ENCODE measurements around the gene EPHB3.

The EPHB3 gene

DNA sequence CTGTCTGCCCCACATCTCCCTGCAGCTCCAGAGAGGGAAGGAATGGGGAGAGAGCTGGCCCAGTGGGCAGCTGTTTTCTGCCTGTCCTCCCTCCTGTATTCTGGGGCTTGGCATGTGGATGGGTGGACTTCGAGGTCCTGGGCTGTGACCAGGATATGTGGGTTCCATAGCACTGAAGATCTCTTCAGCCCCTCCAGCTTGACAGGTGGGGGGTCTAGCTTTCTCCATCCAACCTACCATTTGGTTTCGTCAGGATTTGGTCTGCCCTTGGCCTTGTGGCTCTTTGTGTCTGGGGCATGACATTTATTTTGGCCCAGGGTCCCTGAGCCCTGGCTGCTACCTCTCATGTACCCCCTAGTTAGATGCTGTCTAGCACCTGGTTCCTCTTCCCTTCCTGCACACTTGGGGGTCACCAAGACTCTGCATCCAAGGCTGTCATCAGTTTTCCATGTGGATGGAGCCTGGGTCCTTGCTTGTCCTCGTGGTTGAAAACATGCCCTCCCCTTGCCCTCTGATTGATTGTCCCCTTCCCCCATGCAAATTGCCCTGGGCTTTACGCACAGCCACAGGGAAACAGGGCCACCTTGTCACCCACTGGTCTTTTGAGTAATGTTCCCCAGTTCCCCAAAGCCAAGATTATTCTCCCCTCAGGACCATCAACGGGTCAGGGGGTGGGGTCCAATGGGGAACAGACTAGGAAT, 3.2 kb downstream of the EPHB3 start:
- DNase-seq (ENCODE audit: low read depth), result no peak

DNA sequence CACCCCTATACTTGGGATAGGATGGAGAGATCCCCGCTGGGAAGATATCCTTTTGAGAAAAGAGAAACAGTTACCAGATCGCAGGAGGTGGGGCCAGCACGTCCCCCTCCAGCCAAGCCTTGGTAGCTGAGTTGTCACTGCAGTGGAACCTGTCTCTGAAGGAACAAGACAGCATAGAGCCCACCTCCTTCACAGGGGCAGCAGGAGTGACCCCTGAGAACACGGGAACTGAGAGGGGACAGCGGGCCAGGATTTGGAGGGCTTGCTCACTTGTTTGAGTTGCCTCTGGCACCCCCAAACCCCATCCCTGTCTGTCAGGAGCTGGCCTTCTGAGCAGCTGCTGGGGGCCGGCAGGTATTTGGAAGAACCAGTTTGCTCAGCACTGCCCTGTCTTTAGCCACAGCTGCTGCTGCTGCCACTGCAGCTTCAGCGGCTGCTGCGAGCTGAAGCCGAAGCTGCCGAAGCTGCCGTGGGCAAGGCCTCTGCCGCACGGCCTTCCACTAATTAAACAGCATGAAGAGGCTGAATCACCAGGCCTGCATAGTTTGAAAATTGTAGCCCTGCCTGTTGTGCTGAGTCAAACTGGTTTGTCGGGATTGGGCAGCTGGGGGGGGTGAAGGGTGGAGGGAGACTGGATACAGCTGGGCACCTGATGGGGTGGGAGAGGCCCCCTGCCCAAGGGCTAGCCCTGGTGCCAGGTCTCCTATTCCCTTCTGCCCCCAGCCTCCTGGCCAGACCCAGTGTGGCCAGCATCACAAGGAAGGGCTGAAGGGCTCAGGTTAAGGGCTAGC, 4.0 kb downstream of the EPHB3 start:
- DNase-seq (ENCODE audit: low read depth), result no peak

DNA sequence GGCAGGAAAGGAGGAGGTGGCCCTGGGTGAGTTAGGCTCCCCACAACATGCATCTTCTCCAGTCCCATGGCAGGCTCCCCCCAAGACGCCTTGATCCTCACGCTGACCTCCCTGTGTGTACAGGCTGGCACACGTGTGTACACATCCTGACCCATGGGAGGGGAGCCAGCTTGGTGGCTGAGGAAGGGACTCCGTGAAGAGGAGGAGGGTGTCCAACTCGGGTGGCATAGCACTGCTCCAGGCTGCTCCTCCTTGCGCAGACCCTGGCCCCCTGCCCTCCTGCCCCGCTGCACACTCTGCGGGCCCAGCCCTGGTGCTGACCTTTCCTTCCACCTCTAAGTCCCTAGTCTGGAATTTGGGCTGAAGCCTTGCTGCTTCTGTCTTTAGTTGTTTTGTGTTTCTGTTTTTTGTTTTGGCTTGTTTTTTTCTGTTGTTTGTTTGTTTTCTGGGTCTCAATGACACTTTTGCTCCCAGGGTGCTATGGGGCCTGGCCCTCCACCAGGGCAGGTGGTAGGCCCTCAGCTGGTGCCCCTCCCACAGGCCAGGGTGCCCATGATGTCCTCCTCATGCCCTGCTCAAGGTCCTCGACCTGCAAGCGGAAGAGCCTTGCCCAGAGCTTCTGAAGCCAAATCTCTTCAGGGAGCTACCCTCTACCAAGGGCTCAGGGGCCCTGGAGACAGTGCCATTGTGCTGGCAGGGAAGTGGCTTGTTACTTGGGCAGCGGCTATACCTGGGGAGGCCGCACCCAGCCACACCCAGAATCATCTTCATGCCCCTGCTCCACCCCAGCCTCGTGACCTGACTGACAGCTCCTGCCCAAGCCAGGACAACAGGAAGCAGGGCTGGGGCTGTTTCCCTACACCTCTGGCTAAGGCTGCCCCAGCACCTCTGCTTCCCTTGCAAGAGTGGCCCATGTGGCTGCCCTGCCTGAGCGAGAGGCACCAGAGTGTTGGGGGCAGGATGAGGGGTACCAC, 5.1 kb downstream of the EPHB3 start:
- no peak for DNase-seq (ENCODE audit: low read depth)

DNA sequence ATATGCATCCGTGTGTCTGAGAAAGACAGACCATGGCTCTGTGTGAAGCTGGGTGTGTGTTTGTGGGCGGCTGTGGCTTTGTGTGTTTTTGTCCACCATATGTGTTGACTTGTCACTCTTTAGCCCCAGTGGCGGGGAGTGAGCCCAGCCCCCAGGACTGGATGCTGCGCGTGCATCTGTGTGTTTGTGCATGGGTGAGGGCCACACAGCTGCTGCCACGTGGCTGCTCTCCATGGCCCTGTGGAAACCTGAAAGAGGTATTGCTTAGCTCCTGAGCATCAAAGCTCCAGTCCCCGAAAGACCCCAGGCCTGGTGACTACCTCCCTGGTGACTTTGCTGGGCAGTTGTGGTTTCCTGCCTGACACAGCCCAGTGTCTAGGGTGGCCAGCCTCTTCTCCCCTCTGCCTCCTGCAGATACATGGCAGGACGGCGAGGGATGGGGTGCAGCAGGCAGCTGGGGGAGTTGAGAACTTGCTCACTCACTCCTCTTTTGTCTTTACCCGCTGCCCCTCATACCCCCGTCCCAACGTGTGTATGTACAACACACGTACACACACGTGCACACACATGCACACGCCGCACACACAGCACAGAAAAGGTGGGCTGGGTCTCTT, 6.5 kb downstream of the EPHB3 start:
- DNase-seq (ENCODE audit: low read depth), result no peak

DNA sequence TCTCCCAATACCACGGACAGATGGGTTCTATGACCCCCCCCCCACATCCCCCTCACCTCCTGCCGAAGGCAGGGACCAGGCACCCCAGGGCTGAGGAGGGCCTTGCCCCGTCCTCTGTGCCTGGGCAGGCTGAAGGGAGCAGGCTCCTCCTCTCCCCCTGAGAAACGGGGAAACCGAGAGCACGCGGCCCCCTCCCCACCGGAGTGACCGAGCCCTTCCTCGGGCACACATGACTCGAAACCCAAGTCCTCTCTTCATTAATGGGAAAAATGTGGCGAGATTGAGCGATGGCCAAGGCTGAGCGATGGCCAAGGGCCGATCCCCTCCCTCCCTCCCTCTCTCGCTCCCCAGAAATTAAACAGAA, 7.0 kb downstream of the EPHB3 start:
- DNase-seq (ENCODE audit: low read depth), result no peak

DNA sequence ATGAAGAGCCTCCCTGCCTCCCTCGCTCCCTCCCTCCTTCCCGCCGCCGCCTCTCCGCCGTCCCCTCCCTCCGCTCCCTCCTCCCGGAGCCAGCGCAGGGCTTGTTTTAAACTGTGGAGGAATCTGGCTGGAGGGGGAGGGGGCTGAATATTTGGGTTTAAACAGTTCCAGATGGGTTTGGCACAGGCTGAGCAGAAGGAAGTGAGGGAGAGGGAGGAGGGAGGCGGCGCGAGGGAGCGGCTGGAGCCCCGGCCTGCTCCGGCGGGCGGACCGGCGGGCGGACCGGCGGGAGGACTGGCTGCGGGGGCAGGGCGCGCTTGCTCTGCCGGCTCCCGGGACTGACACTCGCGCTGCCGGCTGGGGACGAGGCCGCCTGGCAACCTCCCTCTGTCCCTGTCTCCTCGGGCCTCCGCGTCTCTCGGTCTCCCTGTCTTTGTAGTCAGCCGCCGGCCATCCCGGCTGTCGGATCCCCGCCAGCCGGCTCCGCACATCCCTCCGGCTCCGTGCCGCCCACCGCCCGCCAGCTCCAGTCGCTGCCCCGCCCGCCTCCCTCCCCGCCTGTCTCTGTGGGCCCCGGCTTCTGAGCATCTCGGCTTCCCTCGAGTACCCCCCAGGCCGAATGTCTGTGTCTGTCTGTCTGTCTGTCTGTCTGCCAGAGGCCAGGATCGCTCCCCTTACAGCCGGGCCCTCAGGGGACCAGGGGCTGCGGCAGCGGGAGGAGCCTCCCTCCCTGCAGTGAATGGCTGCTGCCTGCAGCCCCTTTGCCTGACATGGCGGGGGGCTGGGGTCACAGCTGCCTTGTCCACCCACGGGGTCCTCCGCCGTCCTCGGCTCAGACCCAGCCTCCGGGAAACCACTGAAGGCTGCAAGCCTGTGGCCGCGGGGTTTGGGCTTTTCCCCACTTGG, 7.6 kb downstream of the EPHB3 start:
- no peak for DNase-seq (ENCODE audit: low read depth)

DNA sequence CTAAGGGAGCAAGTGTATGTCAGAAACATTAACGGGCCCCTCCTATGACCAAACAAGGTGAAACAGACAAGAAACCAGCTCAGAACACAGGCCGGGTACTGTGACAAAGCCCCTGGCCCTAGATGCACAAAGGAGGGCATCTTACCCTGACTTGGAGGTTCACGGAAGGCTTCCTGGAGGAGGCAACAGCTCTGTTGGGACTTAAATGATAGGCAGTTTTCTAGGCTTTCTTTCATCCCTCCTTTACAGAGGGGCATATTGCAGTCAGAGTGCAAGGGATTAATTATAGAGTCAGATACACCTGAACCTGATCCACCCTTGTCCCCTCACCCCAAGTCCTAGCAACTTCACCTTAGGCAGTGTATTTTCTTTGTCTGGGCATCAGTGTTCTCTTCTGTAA, 8.4 kb downstream of the EPHB3 start:
- no peak for DNase-seq (ENCODE audit: low read depth)

DNA sequence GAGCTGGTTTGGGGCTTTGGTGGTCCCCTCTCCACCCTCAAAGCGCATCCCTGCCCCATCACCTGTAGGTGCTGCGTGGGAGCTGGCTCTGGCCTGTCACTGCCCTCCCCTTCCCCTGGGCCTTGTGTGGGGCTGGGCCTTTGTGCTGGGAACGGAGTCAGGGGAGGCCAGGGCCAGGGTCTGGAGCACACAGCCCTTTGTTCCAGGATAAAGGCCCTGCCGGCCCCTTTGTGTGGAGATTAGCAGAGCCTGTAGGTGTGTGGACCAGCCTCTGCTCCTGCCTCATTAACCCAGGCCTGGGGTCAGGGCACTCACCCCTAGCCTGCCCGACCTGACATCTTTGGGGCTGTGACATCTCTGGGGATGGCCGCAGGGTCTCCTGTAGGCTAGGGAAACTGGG, 8.9 kb downstream of the EPHB3 start:
- DNase-seq (ENCODE audit: low read depth), result no peak

DNA sequence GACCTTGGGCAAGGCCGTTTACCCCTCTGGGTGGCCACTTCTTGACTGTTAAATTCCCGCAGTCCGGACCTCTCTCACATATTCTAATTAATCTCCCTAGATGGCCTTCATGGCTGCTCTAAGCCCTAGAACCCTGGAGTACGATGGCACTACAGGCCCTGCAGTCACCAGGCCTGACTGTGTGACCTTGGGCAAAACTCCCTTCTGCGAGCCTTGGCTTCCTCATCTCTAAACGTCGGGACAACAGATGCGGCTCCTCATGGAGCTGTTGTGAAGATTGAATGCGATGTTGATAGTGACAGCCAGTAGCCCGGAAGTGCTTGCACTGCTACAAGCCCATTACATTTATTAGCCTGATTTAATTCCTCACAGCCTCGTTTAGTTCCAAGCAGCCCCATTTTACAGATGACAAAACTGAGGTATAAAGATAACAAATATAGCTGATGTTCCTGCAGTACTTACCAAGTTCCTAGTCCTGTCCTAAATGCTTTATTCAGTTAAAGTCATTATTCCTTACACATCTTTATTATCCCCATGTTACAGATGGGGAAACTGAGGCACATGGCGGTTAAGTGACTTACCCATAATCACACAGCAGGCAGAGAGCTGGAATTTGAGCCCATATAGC, 10.3 kb downstream of the EPHB3 start:
- no peak for DNase-seq (ENCODE audit: low read depth)

DNA sequence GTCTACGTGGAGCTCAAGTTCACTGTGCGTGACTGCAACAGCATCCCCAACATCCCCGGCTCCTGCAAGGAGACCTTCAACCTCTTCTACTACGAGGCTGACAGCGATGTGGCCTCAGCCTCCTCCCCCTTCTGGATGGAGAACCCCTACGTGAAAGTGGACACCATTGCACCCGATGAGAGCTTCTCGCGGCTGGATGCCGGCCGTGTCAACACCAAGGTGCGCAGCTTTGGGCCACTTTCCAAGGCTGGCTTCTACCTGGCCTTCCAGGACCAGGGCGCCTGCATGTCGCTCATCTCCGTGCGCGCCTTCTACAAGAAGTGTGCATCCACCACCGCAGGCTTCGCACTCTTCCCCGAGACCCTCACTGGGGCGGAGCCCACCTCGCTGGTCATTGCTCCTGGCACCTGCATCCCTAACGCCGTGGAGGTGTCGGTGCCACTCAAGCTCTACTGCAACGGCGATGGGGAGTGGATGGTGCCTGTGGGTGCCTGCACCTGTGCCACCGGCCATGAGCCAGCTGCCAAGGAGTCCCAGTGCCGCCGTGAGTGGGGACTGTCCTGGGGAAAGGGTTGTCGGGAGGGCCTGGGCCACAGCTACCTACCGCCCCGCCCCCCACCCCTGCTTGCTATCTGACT, 11.2 kb downstream of the EPHB3 start:
- DNase-seq (ENCODE audit: low read depth), result no peak

DNA sequence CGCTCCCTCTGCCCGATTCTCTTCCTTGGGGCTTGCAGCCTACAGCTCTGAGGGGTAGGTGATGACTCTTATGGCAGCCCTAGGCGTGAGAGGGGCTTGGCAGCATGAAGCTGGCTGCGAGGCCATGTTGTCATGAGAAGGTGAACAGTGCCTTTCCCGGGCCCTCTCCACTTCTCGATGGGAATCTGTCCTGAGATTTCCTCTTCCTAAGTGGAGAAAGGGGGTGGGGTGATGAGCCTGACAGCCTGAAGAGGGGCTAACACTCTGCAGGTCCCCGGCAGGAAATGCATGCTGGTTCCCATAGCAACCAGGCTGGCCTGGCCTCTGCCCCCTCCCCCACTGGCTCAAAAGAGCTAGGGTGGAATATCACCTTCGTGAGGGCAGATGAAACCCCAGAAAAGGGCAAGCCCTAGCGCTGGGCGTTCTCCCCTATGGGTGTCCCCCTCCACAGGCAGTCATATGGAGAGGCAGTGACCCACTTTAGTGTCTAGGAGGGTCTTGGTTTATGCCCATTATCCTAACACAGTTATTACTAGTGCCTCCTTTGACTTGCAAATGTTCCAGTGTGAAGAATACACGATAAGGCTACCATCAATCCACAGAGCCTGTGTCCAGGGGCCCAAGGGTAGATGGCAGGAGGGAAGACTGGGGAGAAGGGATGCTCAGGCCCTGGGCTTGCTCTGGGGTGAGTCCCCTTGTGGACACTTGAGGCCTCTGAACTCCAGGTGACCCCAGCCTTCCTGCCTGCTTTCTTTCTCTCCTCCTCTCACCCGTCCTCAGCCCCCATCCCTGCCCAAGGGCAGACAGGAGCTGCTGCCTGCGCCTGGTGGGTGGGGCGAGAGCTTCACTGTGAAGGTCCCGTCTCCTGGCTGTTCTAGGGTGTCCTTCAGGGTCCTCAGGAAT, 13.2 kb downstream of the EPHB3 start:
- DNase-seq (ENCODE audit: low read depth), result no peak

DNA sequence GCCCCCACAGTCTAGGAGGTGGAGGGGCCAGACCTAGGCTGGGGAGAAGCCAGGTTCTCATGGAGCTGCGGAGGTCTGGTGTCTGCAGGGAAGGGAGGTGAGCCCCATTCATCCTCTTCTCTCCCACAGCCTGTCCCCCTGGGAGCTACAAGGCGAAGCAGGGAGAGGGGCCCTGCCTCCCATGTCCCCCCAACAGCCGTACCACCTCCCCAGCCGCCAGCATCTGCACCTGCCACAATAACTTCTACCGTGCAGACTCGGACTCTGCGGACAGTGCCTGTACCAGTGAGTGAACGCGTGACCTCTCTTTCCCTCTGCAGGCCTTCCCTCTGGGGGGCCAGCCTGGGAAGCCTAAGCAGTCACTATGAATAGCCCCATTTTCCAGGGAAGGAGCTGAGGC, 14.1 kb downstream of the EPHB3 start:
- DNase-seq (ENCODE audit: low read depth), result no peak

DNA sequence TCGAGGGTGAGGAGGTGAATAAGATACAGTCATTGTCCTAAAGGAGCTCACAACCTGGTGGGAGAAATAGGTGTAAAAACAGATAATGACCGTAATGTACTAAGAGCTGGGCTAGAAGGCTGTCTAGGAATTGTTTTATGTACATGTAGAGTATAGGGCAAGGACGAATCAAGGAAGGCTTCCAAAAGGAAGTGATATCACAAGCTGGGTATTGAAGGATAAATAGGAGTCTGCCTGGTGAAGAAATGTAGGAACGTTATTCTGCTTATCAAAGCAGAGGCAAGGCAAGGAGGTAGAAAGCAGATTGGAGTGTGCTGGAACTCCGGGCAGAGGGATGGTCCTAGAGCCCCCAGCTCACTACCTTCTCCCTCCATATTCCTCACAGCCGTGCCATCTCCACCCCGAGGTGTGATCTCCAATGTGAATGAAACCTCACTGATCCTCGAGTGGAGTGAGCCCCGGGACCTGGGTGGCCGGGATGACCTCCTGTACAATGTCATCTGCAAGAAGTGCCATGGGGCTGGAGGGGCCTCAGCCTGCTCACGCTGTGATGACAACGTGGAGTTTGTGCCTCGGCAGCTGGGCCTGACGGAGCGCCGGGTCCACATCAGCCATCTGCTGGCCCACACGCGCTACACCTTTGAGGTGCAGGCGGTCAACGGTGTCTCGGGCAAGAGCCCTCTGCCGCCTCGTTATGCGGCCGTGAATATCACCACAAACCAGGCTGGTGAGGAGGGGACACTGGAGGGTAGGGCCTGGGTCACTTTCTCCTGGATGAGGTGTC, 15.1 kb downstream of the EPHB3 start:
- DNase-seq (ENCODE audit: low read depth), result no peak

DNA sequence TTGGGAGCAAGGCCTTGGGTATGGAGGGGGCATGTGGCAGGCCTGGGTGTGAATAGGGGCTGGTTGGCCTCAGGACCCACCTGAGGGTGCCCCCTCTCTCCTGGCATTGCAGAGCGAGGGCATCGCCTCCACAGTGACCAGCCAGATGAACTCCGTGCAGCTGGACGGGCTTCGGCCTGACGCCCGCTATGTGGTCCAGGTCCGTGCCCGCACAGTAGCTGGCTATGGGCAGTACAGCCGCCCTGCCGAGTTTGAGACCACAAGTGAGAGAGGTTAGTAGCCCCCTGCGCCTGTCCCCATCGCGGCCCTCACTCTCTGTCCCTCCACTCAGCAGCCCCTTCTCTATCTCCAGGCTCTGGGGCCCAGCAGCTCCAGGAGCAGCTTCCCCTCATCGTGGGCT, 16.0 kb downstream of the EPHB3 start:
- DNase-seq (ENCODE audit: low read depth), result no peak

DNA sequence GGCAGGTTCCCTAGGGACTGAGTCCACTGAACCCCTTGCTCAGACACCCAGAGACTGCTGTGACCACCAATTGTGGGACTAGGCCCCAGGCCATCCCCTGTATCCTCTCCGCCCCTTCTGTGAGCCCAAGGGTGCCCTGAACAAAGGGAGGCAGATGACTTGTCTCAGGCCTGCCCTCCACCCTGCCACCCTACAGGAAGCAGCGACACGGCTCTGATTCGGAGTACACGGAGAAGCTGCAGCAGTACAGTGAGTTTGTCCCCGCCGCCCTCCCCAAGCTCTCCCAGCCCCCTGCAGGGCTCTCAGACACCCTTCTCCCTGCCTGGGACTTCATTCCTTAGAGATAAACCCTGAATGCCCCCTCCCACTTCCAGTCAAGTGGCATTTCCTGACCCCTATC, 16.6 kb downstream of the EPHB3 start:
- DNase-seq (ENCODE audit: low read depth), result no peak

DNA sequence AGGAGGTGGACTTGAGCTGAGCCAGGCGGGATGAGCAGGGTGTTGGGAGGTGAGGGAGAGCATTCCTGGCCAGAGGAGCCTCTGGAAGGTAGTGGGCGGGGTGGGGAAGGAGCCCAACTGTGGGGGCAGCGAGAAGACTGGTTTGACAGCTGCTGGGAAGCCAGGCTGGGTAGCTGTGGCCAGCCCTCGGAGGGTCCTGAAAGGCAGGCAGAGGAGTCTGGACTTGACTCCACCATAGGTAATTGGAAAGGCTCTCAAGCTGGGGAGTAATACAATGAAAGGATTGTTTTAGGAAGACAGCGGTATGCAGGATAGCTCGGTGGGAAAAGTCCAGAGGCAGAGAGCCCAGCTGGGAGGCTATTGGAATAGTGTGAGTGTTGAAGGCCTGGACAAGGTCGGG, 17.2 kb downstream of the EPHB3 start:
- no peak for DNase-seq (ENCODE audit: low read depth)

DNA sequence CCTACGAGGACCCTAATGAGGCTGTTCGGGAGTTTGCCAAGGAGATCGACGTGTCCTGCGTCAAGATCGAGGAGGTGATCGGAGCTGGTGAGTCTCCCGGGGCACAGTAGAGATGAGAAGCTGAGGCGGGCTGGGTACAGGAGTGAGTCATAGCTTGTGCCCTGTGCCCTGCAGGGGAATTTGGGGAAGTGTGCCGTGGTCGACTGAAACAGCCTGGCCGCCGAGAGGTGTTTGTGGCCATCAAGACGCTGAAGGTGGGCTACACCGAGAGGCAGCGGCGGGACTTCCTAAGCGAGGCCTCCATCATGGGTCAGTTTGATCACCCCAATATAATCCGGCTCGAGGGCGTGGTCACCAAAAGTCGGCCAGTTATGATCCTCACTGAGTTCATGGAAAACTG, 17.9 kb downstream of the EPHB3 start:
- DNase-seq (ENCODE audit: low read depth), result no peak

DNA sequence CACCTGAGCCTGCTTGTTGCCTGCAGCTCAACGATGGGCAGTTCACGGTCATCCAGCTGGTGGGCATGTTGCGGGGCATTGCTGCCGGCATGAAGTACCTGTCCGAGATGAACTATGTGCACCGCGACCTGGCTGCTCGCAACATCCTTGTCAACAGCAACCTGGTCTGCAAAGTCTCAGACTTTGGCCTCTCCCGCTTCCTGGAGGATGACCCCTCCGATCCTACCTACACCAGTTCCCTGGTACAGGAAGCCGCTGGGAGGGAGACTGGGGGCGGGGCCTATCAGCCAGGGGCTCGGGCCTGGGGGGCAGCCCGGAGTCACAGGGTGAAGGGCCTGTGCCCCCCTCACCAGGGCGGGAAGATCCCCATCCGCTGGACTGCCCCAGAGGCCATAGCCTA, 18.8 kb downstream of the EPHB3 start:
- no peak for DNase-seq (ENCODE audit: low read depth)
